SKM-1 (cell line): ENCODE measurements around the gene LGALSL.

ENCODE experiments used
- DNase-seq: peaks from one replicate; lab custom pipeline; 2025; ENCODE audit not compliant: unreplicated experiment; lab: John Stamatoyannopoulos, UW

The LGALSL gene

DNA sequence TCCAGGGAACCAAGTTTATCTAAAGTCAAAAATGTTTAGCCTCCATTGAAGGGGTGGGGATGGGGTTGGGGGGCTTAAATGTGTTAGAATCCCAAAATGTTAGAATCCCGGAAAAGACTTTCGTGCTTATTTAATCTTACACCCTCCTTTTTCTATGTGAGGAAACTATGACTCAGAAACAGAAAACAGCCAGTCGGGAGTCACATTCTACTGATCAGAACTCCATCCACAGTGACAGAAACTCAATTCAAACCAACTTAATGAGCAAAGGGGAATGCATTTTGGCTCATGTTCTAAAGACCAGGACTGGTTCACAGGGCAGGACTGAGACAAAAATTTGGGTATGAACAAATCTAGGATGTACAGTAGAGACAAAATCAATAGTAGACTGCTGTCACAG lies 38.3 kb downstream of the LGALSL start:
- DNase-seq: no peak

- no peak for DNase-seq
Measured at GRCh38 chr2:64492821-64493220, 38.9 kb downstream of the LGALSL start.

DNA sequence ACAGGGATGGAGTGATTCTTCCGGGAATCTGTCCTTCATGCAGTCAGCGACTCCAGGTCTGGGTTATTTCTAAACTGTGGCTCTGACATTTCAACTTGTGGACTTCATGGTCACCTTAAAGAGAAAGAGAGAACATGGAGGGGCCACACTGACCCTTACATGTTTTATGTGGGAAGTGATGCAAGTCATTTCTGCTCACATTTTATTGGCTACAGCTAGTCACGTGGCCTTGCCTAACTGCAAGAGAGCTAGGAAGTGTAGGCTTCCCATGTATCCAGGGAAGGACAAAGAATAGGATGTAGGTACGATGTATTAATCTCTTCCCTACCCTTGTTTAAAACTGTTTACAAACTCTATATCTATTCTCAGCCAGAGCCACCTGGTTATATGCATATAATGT lies 39.8 kb downstream of the LGALSL start:
- no peak for DNase-seq

GRCh38 chr2:64498438-64498837 lies 44.5 kb downstream of the LGALSL start:
- DNase-seq: no peak

GRCh38 chr2:64500549-64500948 lies 46.6 kb downstream of the LGALSL start:
- no peak for DNase-seq

DNA sequence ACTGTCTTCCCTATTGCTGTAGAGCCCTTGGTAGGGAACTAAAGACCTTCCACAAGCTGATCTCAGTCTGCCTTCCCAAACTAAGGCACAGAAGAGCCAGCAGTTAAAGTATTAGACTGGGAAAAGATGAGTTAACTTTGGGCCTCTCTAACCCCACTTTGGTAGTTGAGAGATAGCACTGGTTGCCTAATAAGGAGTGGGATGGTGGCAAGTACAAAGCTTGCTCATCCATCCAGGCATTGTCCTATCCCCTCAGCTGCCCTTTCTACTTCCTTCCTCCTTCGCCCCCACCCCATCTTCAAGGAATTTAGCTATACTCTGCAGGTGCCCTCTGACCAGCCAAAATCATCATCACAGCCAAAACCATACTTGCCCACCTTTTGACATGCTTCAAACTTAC lies 48.0 kb downstream of the LGALSL start:
- no peak for DNase-seq

- DNase-seq: no peak
Measured at GRCh38 chr2:64502860-64503259, 48.9 kb downstream of the LGALSL start.

DNA sequence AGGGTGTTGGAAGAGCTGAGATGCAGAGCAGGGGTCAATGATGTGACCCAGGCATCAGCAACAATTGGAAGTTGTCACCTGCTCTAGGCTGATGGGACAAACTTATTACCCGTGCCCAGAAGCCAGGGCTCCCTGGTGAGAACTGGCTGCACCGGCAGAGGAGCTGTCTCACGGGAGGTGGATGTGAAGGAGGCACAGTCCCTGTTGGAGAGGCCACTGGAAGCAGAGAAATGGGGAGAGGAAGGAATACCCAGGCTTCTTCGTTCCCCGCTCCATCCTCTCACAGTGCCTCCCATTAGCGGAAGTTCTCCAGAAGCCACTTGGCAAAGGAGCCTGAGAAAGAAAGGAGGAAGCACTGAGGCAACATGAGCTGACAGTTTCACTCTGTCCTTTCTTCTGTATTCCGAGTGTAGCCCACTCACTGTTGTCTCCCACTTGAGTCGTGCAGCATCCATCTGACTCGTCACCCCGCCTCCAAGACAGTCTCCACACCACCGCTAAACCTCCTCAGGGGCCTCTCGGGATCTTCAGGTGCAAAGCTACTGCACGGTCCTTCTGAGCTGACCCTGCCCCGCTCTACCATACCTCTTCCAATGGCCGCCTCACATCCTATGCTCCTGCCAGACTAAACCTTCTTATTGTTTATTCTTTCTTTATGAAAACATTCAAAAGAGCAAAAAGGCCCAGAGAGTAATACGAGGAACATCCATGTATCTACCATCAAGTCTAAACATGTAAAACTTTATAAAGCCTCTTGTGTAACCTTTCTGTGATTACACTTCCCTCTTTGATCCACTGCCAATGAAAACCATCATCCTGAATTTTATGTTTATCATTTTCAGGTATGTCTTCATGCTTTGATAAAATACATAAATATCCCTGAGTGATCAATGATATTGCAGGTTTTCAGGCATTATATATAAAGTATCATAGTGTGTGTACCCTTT lies 51.1 kb downstream of the LGALSL start:
- no peak for DNase-seq

GRCh38 chr2:64506686-64507085 lies 52.7 kb downstream of the LGALSL start:
- no peak for DNase-seq
